ENCODE measurements around the gene NEXMIF.
"Not testable (repeated sequence)": the region's sequence is repeated elsewhere in the genome, so short reads cannot be mapped to it uniquely, and the experiment has no call there.

Gene NEXMIF

DNA sequence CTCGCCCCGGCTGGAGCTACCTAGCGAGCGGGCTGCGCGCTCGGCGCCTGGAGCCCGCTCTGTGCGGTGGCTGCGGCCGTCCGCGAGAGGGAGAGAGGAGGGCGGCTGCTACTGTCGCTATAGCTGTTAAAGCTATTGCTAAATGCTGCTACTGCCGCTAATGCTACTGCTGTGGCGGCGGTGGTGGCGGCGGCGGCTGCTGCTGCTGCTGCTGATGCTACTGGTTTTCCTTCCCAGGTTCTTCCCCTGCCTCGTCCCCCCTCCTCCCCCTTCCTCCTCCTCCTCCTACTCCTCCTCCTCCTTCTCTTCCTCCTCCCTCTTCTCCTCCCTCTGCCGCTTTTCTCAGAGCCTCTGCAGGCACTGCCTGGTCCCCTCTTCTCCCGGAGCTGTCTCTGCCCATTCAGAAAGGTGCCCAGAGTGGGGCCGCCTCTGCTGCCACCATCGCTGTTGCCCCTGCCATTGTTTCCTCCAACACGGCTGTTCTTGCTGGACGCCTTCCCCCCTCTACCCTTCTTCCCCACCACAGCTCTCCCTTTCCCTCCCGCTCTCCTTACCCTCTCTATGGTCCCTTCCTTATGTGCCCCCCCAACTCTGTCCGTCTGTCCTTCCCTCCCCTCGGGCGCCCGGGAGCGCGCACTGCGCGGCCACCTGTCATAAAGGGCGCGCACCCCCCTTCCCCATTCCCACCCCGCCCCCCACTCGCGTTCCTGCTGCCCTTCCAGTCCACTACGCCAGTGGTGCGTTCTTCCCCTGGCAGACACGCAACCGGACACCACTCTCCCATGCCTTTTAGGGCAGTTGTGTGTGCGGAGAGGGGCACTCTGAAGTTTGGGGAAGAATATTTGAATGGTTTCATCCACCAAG, at the start of gene NEXMIF (continued):
- TF ChIP-seq, protein P1, sequence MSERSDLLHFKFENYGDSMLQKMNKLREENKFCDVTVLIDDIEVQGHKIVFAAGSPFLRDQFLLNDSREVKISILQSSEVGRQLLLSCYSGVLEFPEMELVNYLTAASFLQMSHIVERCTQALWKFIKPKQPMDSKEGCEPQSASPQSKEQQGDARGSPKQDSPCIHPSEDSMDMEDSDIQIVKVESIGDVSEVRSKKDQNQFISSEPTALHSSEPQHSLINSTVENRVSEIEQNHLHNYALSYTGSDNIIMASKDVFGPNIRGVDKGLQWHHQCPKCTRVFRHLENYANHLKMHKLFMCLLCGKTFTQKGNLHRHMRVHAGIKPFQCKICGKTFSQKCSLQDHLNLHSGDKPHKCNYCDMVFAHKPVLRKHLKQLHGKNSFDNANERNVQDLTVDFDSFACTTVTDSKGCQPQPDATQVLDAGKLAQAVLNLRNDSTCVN (tag by site-specific recombination; optimal IDR thresholded peaks at IDR 0.05): peak; percentile 28
- TF ChIP-seq ZNF501 (tag by site-specific recombination; IDR thresholded peaks at IDR 0.05): no peak
- TF ChIP-seq GLIS2 (tag by site-specific recombination; IDR thresholded peaks at IDR 0.05): no peak
- no peak for TF ChIP-seq ELK4 (IDR thresholded peaks at IDR 0.05; ENCODE audit: borderline replicate concordance, low read depth, low read length)
- peak; percentile 58 for TF ChIP-seq ZNF335 (tag by site-specific recombination; conservative IDR thresholded peaks at IDR 0.05)
- TF ChIP-seq, protein P2, sequence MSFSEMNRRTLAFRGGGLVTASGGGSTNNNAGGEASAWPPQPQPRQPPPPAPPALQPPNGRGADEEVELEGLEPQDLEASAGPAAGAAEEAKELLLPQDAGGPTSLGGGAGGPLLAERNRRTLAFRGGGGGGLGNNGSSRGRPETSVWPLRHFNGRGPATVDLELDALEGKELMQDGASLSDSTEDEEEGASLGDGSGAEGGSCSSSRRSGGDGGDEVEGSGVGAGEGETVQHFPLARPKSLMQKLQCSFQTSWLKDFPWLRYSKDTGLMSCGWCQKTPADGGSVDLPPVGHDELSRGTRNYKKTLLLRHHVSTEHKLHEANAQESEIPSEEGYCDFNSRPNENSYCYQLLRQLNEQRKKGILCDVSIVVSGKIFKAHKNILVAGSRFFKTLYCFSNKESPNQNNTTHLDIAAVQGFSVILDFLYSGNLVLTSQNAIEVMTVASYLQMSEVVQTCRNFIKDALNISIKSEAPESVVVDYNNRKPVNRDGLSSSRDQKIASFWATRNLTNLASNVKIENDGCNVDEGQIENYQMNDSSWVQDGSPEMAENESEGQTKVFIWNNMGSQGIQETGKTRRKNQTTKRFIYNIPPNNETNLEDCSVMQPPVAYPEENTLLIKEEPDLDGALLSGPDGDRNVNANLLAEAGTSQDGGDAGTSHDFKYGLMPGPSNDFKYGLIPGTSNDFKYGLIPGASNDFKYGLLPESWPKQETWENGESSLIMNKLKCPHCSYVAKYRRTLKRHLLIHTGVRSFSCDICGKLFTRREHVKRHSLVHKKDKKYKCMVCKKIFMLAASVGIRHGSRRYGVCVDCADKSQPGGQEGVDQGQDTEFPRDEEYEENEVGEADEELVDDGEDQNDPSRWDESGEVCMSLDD (tag by site-specific recombination; IDR thresholded peaks at IDR 0.05): no peak
- no peak for TF ChIP-seq ZNF16 (tag by site-specific recombination; IDR thresholded peaks at IDR 0.05; ENCODE audit: low read depth)
- TF ChIP-seq OSR2 (tag by site-specific recombination; IDR thresholded peaks at IDR 0.05): peak; percentile 63
- no peak for TF ChIP-seq ZNF146 (tag by site-specific recombination; IDR thresholded peaks at IDR 0.05)

GRCh38 chrX:74961962-74962361, 36.7 kb upstream of the NEXMIF start:
- TF ChIP-seq ZNF146 (tag by site-specific recombination; IDR thresholded peaks at IDR 0.05): peak; percentile 91
- H3K9me3 ChIP-seq (ENCODE audit: control insufficient read depth, insufficient read depth, low read depth, low read length); CTCF ChIA-PET; POLR2A ChIA-PET; H3K4me3 ChIP-seq (ENCODE audit: low read depth, low read length); H3K36me3 ChIP-seq (ENCODE audit: control insufficient read depth in 2 of 2, insufficient read depth in 1 of 2, low read length in 2 of 2); H3K4me1 ChIP-seq (ENCODE audit: control insufficient read depth, insufficient read depth, low read length); H3K27ac ChIP-seq (ENCODE audit: extremely low read depth, low read depth, low read length): not testable (repeated sequence)

GRCh38 chrX:74949717-74950116, 24.5 kb upstream of the NEXMIF start:
- no peak overlapping the region for H3K4me3 ChIP-seq (ENCODE audit: low read depth, low read length)
- no peak overlapping the region for H3K27ac ChIP-seq (ENCODE audit: extremely low read depth, low read depth, low read length)
- no peaks in the 10 kb centered on the region; the same call in none of the 2 replicates for H3K9me3 ChIP-seq (ENCODE audit: control insufficient read depth, insufficient read depth, low read depth, low read length)
- no peaks in the 10 kb centered on the region for H3K4me1 ChIP-seq (ENCODE audit: control insufficient read depth, insufficient read depth, low read length)
- ChIA-PET CTCF (no interaction called here), POLR2A (no interaction called here)
- no peaks in the 10 kb centered on the region for H3K36me3 ChIP-seq (ENCODE audit: control insufficient read depth in 2 of 2, insufficient read depth in 1 of 2, low read length in 2 of 2)
- TF ChIP-seq GLI2 (tag by site-specific recombination; IDR thresholded peaks at IDR 0.05; ENCODE audit: borderline replicate concordance, low read depth) (no peak), ZNF311 (tag by site-specific recombination; IDR thresholded peaks at IDR 0.05; ENCODE audit: borderline replicate concordance) (no peak), ZNF549 (tag by site-specific recombination; IDR thresholded peaks at IDR 0.05) (no peak), ZNF132 (tag by site-specific recombination; IDR thresholded peaks at IDR 0.05; ENCODE audit: borderline replicate concordance) (no peak), ZNF48 (tag by site-specific recombination; IDR thresholded peaks at IDR 0.05) (no peak), ZNF585B (tag by site-specific recombination; IDR thresholded peaks at IDR 0.05) (no peak), ZNF513 (tag by site-specific recombination; IDR thresholded peaks at IDR 0.05) (no peak), ZNF792 (tag by site-specific recombination; IDR thresholded peaks at IDR 0.05) (no peak), ZNF112 (tag by site-specific recombination; IDR thresholded peaks at IDR 0.05) (no peak)
- TF ChIP-seq, protein P3, sequence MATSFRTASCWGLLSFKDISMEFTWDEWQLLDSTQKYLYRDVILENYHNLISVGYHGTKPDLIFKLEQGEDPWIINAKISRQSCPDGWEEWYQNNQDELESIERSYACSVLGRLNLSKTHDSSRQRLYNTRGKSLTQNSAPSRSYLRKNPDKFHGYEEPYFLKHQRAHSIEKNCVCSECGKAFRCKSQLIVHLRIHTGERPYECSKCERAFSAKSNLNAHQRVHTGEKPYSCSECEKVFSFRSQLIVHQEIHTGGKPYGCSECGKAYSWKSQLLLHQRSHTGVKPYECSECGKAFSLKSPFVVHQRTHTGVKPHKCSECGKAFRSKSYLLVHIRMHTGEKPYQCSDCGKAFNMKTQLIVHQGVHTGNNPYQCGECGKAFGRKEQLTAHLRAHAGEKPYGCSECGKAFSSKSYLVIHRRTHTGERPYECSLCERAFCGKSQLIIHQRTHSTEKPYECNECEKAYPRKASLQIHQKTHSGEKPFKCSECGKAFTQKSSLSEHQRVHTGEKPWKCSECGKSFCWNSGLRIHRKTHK (tag by site-specific recombination; IDR thresholded peaks at IDR 0.05): no peak
- TF ChIP-seq, protein P4, sequence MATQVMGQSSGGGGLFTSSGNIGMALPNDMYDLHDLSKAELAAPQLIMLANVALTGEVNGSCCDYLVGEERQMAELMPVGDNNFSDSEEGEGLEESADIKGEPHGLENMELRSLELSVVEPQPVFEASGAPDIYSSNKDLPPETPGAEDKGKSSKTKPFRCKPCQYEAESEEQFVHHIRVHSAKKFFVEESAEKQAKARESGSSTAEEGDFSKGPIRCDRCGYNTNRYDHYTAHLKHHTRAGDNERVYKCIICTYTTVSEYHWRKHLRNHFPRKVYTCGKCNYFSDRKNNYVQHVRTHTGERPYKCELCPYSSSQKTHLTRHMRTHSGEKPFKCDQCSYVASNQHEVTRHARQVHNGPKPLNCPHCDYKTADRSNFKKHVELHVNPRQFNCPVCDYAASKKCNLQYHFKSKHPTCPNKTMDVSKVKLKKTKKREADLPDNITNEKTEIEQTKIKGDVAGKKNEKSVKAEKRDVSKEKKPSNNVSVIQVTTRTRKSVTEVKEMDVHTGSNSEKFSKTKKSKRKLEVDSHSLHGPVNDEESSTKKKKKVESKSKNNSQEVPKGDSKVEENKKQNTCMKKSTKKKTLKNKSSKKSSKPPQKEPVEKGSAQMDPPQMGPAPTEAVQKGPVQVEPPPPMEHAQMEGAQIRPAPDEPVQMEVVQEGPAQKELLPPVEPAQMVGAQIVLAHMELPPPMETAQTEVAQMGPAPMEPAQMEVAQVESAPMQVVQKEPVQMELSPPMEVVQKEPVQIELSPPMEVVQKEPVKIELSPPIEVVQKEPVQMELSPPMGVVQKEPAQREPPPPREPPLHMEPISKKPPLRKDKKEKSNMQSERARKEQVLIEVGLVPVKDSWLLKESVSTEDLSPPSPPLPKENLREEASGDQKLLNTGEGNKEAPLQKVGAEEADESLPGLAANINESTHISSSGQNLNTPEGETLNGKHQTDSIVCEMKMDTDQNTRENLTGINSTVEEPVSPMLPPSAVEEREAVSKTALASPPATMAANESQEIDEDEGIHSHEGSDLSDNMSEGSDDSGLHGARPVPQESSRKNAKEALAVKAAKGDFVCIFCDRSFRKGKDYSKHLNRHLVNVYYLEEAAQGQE (tag by site-specific recombination; IDR thresholded peaks at IDR 0.05): no peak
